H9 (cell line): ENCODE data around the gene CAMK2B. TPM values are rescaled to one million over a fixed set of nuclear protein-coding genes. Genes with fewer than 3 reads are reported as not detected.

Experiments used
- DNase-seq: peaks from one replicate; pipeline ENCODE4 v3.0.0-alpha.2; 2017
- H2AFZ ChIP-seq: one replicate; pipeline ENCODE4 v1.6.1; 2013; ENCODE audit warnings: mild to moderate bottlenecking, low read length, control low read depth, moderate library complexity
- H2AK5ac ChIP-seq: 2 replicates; pipeline ENCODE4 v1.6.1; 2013; ENCODE audit warnings: low read length, control low read depth, mixed read lengths; ENCODE audit not compliant: insufficient read length
- H2BK120ac ChIP-seq: one replicate; pipeline ENCODE4 v1.6.1; 2013; ENCODE audit warnings: low read depth, mild to moderate bottlenecking, low read length, control low read depth, inconsistent platforms; ENCODE audit not compliant: poor library complexity, severe bottlenecking
- H2BK12ac ChIP-seq: 2 replicates; pipeline ENCODE4 v1.6.1; 2013; ENCODE audit warnings: low read length, control low read depth, mixed read lengths, low read depth; ENCODE audit not compliant: insufficient read length
- H2BK15ac ChIP-seq: 2 replicates; pipeline ENCODE4 v1.6.1; 2013; ENCODE audit warnings: low read depth, low read length, control low read depth
- H2BK20ac ChIP-seq: one replicate; pipeline ENCODE4 v1.6.1; 2013; ENCODE audit warnings: low read depth, mild to moderate bottlenecking, low read length, control low read depth, inconsistent platforms; ENCODE audit not compliant: poor library complexity, severe bottlenecking
- H2BK5ac ChIP-seq: 2 replicates; pipeline ENCODE4 v1.6.1; 2013; ENCODE audit warnings: low read length, control low read depth, mixed read lengths; ENCODE audit not compliant: insufficient read length
- H3K14ac ChIP-seq: 2 replicates; pipeline ENCODE4 v1.6.1; 2013; ENCODE audit warnings: low read length, control low read depth; ENCODE audit not compliant: insufficient read depth
- H3K18ac ChIP-seq: 2 replicates; pipeline ENCODE4 v1.6.1; 2013; ENCODE audit warnings: low read depth, mild to moderate bottlenecking, mixed read lengths, low read length, control low read depth; ENCODE audit not compliant: insufficient read length
- H3K23ac ChIP-seq: 2 replicates; pipeline ENCODE4 v1.6.1; 2013; ENCODE audit warnings: low read length, control low read depth, mixed read lengths, low read depth; ENCODE audit not compliant: insufficient read length
- H3K23me2 ChIP-seq: 2 replicates; pipeline ENCODE4 v1.6.1; 2013; ENCODE audit warnings: low read depth, mild to moderate bottlenecking, mixed read lengths, low read length, control low read depth; ENCODE audit not compliant: insufficient read length, poor library complexity, severe bottlenecking
- H3K27ac ChIP-seq: 2 replicates; pipeline ENCODE4 v1.5.1; 2013; ENCODE audit warnings: low read length, control low read depth, mixed read lengths, low read depth; ENCODE audit not compliant: insufficient read length
- H3K27me3 ChIP-seq: 2 replicates; pipeline ENCODE4 v1.6.1; 2013; ENCODE audit warnings: low read length, control low read depth, inconsistent platforms; ENCODE audit not compliant: insufficient read depth
- H3K4ac ChIP-seq: 2 replicates; pipeline ENCODE4 v1.6.1; 2013; ENCODE audit warnings: low read depth, mild to moderate bottlenecking, control low read depth, inconsistent platforms, low read length, moderate library complexity
- H3K4me1 ChIP-seq: 2 replicates; pipeline ENCODE4 v1.6.1; 2013; ENCODE audit warnings: low read length, control low read depth, inconsistent platforms; ENCODE audit not compliant: insufficient read depth
- H3K4me2 ChIP-seq: 2 replicates; pipeline ENCODE4 v1.6.1; 2013; ENCODE audit warnings: low read length, control low read depth, mixed read lengths; ENCODE audit not compliant: insufficient read length, insufficient read depth
- H3K56ac ChIP-seq: 2 replicates; pipeline ENCODE4 v1.6.1; 2013; ENCODE audit warnings: low read depth, mild to moderate bottlenecking, mixed read lengths, low read length, control low read depth; ENCODE audit not compliant: insufficient read length
- H3K79me1 ChIP-seq: 2 replicates; pipeline ENCODE4 v1.6.1; 2013; ENCODE audit warnings: low read depth, mild to moderate bottlenecking, moderate library complexity, low read length, control low read depth, inconsistent platforms; ENCODE audit not compliant: insufficient read depth, poor library complexity, severe bottlenecking
- H3K79me2 ChIP-seq: 2 replicates; pipeline ENCODE4 v1.6.1; 2013; ENCODE audit warnings: low read length, control low read depth, inconsistent platforms; ENCODE audit not compliant: insufficient read depth
- H3K9ac ChIP-seq: 2 replicates; pipeline ENCODE4 v1.6.1; 2013; ENCODE audit warnings: low read length, control low read depth, mixed read lengths; ENCODE audit not compliant: insufficient read length; ENCODE audit errors: extremely low read depth
- H3K9me3 ChIP-seq: one replicate; pipeline ENCODE4 v1.6.1; 2013; ENCODE audit warnings: low read depth, low read length, inconsistent platforms; ENCODE audit not compliant: control insufficient read depth
- H3T11ph ChIP-seq: one replicate; pipeline ENCODE4 v1.6.1; 2013; ENCODE audit warnings: mild to moderate bottlenecking, low read length, control low read depth, inconsistent platforms
- H4K20me1 ChIP-seq: one replicate; pipeline ENCODE4 v1.6.1; 2013; ENCODE audit not compliant: control insufficient read depth, insufficient read length, insufficient read depth
- H4K5ac ChIP-seq: 2 replicates; pipeline ENCODE4 v1.6.1; 2013; ENCODE audit warnings: low read depth, mild to moderate bottlenecking, mixed read lengths, low read length, control low read depth; ENCODE audit not compliant: insufficient read length
- H4K8ac ChIP-seq: replicated peaks from 2 replicates; pipeline ENCODE4 v1.6.1; 2013; ENCODE audit warnings: low read length, control low read depth, mixed read lengths, low read depth; ENCODE audit not compliant: insufficient read length
- H4K91ac ChIP-seq: 2 replicates; pipeline ENCODE4 v1.6.1; 2013; ENCODE audit warnings: low read depth, mild to moderate bottlenecking, moderate library complexity, mixed read lengths, low read length, control low read depth; ENCODE audit not compliant: insufficient read length
- H3K27ac Mint-ChIP-seq, 3 experiments: 2 replicates in 2 of 3; 3 replicates in 1 of 3; pipeline ENCODE4 v1.8.0; 2020 to 2021; ENCODE audit warnings: mixed read lengths in 3 of 3, mild to moderate bottlenecking in 1 of 3, moderate library complexity in 1 of 3
- H3K27me3 Mint-ChIP-seq: 2 replicates; pipeline ENCODE4 v1.8.0; 2021; ENCODE audit warnings: low read depth, mild to moderate bottlenecking, moderate library complexity, mixed read lengths
- H3K36me3 Mint-ChIP-seq, 3 experiments: 2 replicates in 2 of 3; 3 replicates in 1 of 3; pipeline ENCODE4 v1.8.0; 2020 to 2021; ENCODE audit warnings: low read depth in 3 of 3, mixed read lengths in 3 of 3; ENCODE audit not compliant: insufficient read depth in 1 of 3
- H3K4me1 Mint-ChIP-seq, 2 experiments: 2 replicates each; pipeline ENCODE4 v1.8.0; 2020; ENCODE audit warnings: mixed read lengths in 2 of 2
- H3K4me3 Mint-ChIP-seq, 2 experiments: 2 replicates in 1 of 2; 3 replicates in 1 of 2; pipeline ENCODE4 v1.8.0; 2020 to 2021; ENCODE audit warnings: mild to moderate bottlenecking in 2 of 2, mixed read lengths in 2 of 2, moderate library complexity in 1 of 2
- H3K9me3 Mint-ChIP-seq, 2 experiments: 2 replicates in 1 of 2; 3 replicates in 1 of 2; pipeline ENCODE4 v1.8.0; 2020; ENCODE audit warnings: mild to moderate bottlenecking in 2 of 2, mixed read lengths in 2 of 2, moderate library complexity in 1 of 2
- WGBS: extraction: QIAGEN DNeasy Blood & Tissue Kit; methylation state at CpG from one replicate; pipeline ENCODE4 v1.1.7; 2013; ENCODE audit warnings: missing lambda C conversion rate, low lambda C conversion rate, mixed read lengths; ENCODE audit not compliant: insufficient read length; ENCODE audit errors: extremely low coverage; 5-methylcytosine and 5-hydroxymethylcytosine counted together
- total RNA-seq: library from RNA; stranded (reverse); gene quantifications from 2 replicates; pipeline ENCODE4 v1.2.1, GENCODE V29; 2021
- TF ChIP-seq, protein P1 (sequence below): fragments of 200-600 bp; sonication (generic); conservative IDR thresholded peaks from 3 replicates; pipeline ENCODE4 v1.8.0; 2021; ENCODE audit warnings: antibody characterized with exemption, mild to moderate bottlenecking

CAMK2B gene
- total RNA-seq, 1 experiment from 2014 or later: 0.17 TPM

GRCh38 chr7:44216521-44217222 lies 108.7 kb downstream of the CAMK2B start:
- no peaks in the 10 kb centered on the region for H3K79me1 ChIP-seq
- H2BK15ac ChIP-seq: no peak overlapping the region
- H2AFZ ChIP-seq: no peak overlapping the region
- no peak overlapping the region for H3K9ac ChIP-seq
- Mint-ChIP-seq H3K27ac (peak overlapping the region in 2 of 3 experiments; percentile 70 to 72; a peak in 2 of 7 replicates), H3K9me3 (no peaks in the 10 kb centered on the region; a peak in 1 of 5 replicates), H3K27me3 (no peaks in the 10 kb centered on the region), H3K4me1 (peaks cover 28 to 56% of the 10 kb centered on the region in 2 experiments), H3K4me3 (no peak overlapping the region), H3K36me3 (peaks cover 6 to 11% (median 9%) of the 10 kb centered on the region in 3 experiments)
- WGBS: no CpG with 5 or more reads among the region's 13 CpGs
- no peak overlapping the region for H2BK120ac ChIP-seq
- no peaks in the 10 kb centered on the region for H4K20me1 ChIP-seq
- no peaks in the 10 kb centered on the region for H3K23me2 ChIP-seq
- H3K27ac ChIP-seq: no peak overlapping the region
- H3K14ac ChIP-seq: no peak overlapping the region; the same call in 1 of the 2 replicates
- H2AK5ac ChIP-seq: no peak overlapping the region
- no peaks in the 10 kb centered on the region for H3K27me3 ChIP-seq
- H3K23ac ChIP-seq: no peak overlapping the region
- no peaks in the 10 kb centered on the region for H3K9me3 ChIP-seq
- H3K79me2 ChIP-seq: no peaks in the 10 kb centered on the region
- H2BK20ac ChIP-seq: no peak overlapping the region
- no peak overlapping the region for H3K4ac ChIP-seq
- H3K56ac ChIP-seq: no peak overlapping the region
- no peak overlapping the region for H3K4me2 ChIP-seq
- H2BK12ac ChIP-seq: no peak overlapping the region
- TF ChIP-seq, protein P1, sequence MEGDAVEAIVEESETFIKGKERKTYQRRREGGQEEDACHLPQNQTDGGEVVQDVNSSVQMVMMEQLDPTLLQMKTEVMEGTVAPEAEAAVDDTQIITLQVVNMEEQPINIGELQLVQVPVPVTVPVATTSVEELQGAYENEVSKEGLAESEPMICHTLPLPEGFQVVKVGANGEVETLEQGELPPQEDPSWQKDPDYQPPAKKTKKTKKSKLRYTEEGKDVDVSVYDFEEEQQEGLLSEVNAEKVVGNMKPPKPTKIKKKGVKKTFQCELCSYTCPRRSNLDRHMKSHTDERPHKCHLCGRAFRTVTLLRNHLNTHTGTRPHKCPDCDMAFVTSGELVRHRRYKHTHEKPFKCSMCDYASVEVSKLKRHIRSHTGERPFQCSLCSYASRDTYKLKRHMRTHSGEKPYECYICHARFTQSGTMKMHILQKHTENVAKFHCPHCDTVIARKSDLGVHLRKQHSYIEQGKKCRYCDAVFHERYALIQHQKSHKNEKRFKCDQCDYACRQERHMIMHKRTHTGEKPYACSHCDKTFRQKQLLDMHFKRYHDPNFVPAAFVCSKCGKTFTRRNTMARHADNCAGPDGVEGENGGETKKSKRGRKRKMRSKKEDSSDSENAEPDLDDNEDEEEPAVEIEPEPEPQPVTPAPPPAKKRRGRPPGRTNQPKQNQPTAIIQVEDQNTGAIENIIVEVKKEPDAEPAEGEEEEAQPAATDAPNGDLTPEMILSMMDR: no peak
- no peak overlapping the region for H4K5ac ChIP-seq
- H4K8ac ChIP-seq: no peak overlapping the region
- no peak overlapping the region for H4K91ac ChIP-seq
- DNase-seq: peak; percentile 28
- H3T11ph ChIP-seq: no peak overlapping the region
- H2BK5ac ChIP-seq: no peak overlapping the region
- no peaks in the 10 kb centered on the region for H3K4me1 ChIP-seq
- no peak overlapping the region for H3K18ac ChIP-seq
